Measurements from ENCODE around the gene POLG. TPM values are rescaled to one million over a fixed set of nuclear protein-coding genes. Genes with fewer than 3 reads are reported as not detected.

The POLG gene
- total RNA-seq, 1 experiment from 2014 or later, result 60.3 TPM

GRCh38 chr15:89335298-89336041 lies 846 bp upstream of the POLG start:
- peak; percentile 67 for DNase-seq
- no peak overlapping the region for H3K9ac ChIP-seq (ENCODE audit: extremely low read depth, insufficient read length, low read length)

More at GRCh38 chr15:89335298-89336041, 846 bp upstream of the POLG start:
- Histone ChIP-seq H2BK12ac (ENCODE audit: insufficient read length, low read depth, low read length) (no peak overlapping the region), H3K27ac (ENCODE audit: insufficient read length, low read depth, low read length) (no peak overlapping the region), H3K79me2 (ENCODE audit: insufficient read depth, low read length) (no peaks in the 10 kb centered on the region), H4K8ac (replicated peaks; ENCODE audit: insufficient read length, low read depth, low read length) (no peak overlapping the region), H3K4me2 (ENCODE audit: insufficient read depth, insufficient read length, low read length) (peak overlapping the region; percentile 80), H3K23ac (ENCODE audit: insufficient read length, low read depth, low read length) (no peak overlapping the region), H3K9me3 (ENCODE audit: control insufficient read depth, low read depth, low read length) (no peaks in the 10 kb centered on the region), H2BK20ac (ENCODE audit: low read depth, low read length, poor library complexity, severe bottlenecking) (no peak overlapping the region), H3K79me1 (ENCODE audit: insufficient read depth, low read depth, low read length, poor library complexity, severe bottlenecking) (no peaks in the 10 kb centered on the region), H3T11ph (ENCODE audit: low read length) (no peak overlapping the region), H2AFZ (ENCODE audit: low read length) (no peak overlapping the region), H4K91ac (ENCODE audit: insufficient read length, low read depth, low read length) (no peak overlapping the region), H3K14ac (ENCODE audit: insufficient read depth, low read length) (no peak overlapping the region), H3K56ac (ENCODE audit: insufficient read length, low read depth, low read length) (no peak overlapping the region), H3K4ac (ENCODE audit: low read depth, low read length) (no peak overlapping the region), H3K18ac (ENCODE audit: insufficient read length, low read depth, low read length) (no peak overlapping the region), H2BK120ac (ENCODE audit: low read depth, low read length, poor library complexity, severe bottlenecking) (no peak overlapping the region), H3K4me1 (ENCODE audit: insufficient read depth, low read length) (no peaks in the 10 kb centered on the region), H2BK5ac (ENCODE audit: insufficient read length, low read length) (no peak overlapping the region), H3K27me3 (ENCODE audit: insufficient read depth, low read length) (no peaks in the 10 kb centered on the region; the same call in 1 of the 2 replicates), H3K23me2 (ENCODE audit: insufficient read length, low read depth, low read length, poor library complexity, severe bottlenecking) (peaks cover 12% of the 10 kb centered on the region), H2BK15ac (ENCODE audit: low read depth, low read length) (no peak overlapping the region), H4K20me1 (ENCODE audit: control insufficient read depth, insufficient read depth, insufficient read length) (no peaks in the 10 kb centered on the region), H4K5ac (ENCODE audit: insufficient read length, low read depth, low read length) (no peak overlapping the region), H2AK5ac (ENCODE audit: insufficient read length, low read length) (no peak overlapping the region)
- peaks cover 2 to 4% of the 10 kb centered on the region in 2 experiments; a peak in 2 of 5 replicates for H3K9me3 Mint-ChIP-seq
- peak overlapping the region in 2 of 3 experiments; percentile 65 to 85; a peak in 3 of 7 replicates for H3K27ac Mint-ChIP-seq
- peaks cover 34% of the 10 kb centered on the region for H3K27me3 Mint-ChIP-seq (ENCODE audit: low read depth)
- peaks cover 20 to 25% (median 23%) of the 10 kb centered on the region in 3 experiments for H3K36me3 Mint-ChIP-seq (ENCODE audit: insufficient read depth in 1 of 3, low read depth in 3 of 3)
- WGBS (ENCODE audit: extremely low coverage, insufficient read length, low lambda C conversion rate), result no CpG with 5 or more reads among the region's 40 CpGs
- peaks cover 14 to 26% of the 10 kb centered on the region in 2 experiments for H3K4me1 Mint-ChIP-seq
- H3K4me3 Mint-ChIP-seq, result peak overlapping the region; percentile 85 to 98
- no peak for TF ChIP-seq CTCF (conservative IDR thresholded peaks at IDR 0.05)
